ACHN (cell line): ENCODE measurements around the gene TSC22D4.

Experiments used
- DNase-seq: peaks from one replicate; pipeline ENCODE4 v3.0.0-alpha.2; 2015
- in situ Hi-C: cut with HindIII; loops from 2 replicates; pipeline ENCODE4 v1.10.0; 2017; ENCODE audit warnings: low sequenced_read_pairs, low pct_ligation_motif_present, low pct_unique_long_range_greater_than_20kb

The TSC22D4 gene

GRCh38 chr7:100433592-100434296, 45.3 kb downstream of the TSC22D4 start:
- DNase-seq, result no peak
- in situ Hi-C loops, result no loop called here

GRCh38 chr7:100433276-100433591, 45.8 kb downstream of the TSC22D4 start:
- in situ Hi-C loops, result no loop called here
- DNase-seq, result no peak

DNA sequence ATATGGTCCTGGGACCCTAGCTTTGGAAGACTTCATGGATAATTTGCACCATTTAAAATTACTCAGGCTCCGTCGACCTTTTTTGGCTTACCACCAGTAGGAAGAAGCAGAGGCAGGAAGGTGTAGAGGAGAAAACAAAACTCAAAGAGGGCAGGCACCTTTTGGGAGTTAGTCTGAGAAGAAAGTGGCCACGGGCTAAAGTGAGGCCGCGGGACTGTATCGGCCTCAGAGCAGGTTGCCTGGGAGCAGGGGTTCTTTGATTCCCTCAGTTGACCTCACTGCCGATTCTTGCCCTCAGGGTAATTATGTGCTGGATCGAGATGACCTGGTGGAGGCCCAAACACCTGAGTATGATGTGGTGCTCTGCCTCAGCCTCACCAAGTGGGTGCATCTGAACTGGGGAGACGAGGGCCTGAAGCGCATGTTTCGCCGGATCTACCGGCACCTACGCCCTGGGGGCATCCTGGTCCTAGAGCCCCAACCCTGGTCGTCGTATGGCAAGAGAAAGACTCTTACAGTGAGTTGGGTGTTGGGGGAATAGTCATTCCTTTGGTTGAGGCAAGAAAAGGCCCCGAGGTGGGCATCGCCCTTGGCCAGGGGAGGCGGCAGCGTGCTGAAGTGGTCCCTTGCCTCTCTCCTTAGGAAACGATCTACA, 46.3 kb downstream of the TSC22D4 start:
- in situ Hi-C loops, result no loop called here
- no peak for DNase-seq

- no peak for DNase-seq
- in situ Hi-C loops, result no loop called here
Measured at GRCh38 chr7:100432053-100432452, 47.0 kb downstream of the TSC22D4 start.

DNA sequence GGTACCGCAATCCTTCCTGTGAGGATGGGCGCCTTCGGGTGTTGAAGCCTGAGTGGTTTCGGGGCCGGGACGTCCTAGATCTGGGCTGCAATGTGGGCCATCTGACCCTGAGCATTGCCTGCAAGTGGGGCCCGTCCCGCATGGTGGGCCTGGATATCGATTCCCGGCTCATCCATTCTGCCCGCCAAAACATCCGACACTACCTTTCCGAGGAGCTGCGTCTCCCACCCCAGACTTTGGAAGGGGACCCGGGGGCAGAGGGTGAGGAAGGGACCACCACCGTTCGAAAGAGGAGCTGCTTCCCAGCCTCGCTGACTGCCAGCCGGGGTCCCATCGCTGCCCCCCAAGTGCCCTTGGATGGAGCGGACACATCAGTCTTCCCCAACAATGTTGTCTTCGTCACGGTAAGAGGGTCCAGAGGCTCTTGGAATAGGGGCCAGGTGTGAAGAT, 47.7 kb downstream of the TSC22D4 start:
- DNase-seq, result no peak
- in situ Hi-C loops, result no loop called here

- in situ Hi-C loops, result no loop called here
Measured at GRCh38 chr7:100430493-100431285, 48.3 kb downstream of the TSC22D4 start.

GRCh38 chr7:100429637-100430492, 49.1 kb downstream of the TSC22D4 start, which contains the start of gene MEPCE:
Gene MEPCE, plus strand, starts transcription at chr7:100429831. Its CDS starts 188 bp downstream, at chr7:100430019.
- in situ Hi-C loops, result no loop called here
- DNase-seq, result peak; percentile 100

More at GRCh38 chr7:100430493-100431285, 48.3 kb downstream of the TSC22D4 start:
- no peak for DNase-seq

GRCh38 chr7:100428967-100429636, 49.9 kb downstream of the TSC22D4 start:
- DNase-seq, result peak; percentile 100
- in situ Hi-C loops, result no loop called here

- in situ Hi-C loops, result no loop called here
Measured at GRCh38 chr7:100428199-100428966, 50.6 kb downstream of the TSC22D4 start, which contains the start of gene ZCWPW1. Gene ZCWPW1, minus strand, starts transcription at chr7:100428703. Its CDS starts 8,054 bp downstream, at chr7:100420649.

DNA sequence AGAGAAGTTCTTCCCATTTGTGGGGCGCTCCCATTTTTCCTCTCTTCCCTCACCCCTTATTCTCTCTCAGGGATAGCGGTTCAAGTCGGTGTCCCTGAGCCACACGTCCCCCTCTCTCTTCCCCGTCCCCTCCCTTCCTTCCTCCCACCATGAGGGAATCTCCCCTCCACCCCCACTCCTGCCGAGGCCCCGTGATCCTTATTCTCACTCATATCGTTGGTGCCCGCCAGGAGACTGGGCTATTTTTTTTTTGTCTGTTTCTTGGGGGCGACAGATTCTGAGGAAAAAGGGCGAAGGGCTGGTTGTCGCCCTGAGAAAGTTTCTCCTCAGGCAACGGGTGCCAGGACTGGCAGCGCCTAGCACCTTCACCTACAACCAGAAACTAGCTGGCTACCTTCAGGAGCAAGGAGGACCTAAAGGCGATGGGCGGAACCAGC, 51.2 kb downstream of the TSC22D4 start:
- in situ Hi-C loops, result no loop called here
- DNase-seq, result no peak

More at GRCh38 chr7:100428199-100428966, 50.6 kb downstream of the TSC22D4 start, which contains the start of gene ZCWPW1:
- DNase-seq, result peak; percentile 99

DNA sequence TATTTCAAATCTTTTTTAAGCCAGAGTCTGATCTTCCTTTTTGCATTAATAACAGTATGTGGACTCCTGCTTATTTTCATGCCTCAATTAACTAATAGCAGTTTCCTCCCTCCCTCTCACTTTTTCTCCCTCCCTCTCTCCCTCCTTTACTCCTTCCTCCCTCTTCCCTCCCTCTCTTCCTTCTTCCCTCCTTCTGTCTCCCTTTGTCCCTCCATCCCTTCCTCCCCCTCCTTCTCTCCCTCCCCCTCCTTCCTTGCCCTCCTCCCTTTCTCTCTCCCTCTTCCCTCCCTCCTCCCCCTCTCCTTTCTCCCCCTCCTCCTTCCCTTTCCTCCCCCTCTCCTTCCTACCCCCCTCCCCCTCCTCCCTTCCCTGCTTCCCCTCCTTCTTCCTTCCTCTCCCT, 52.5 kb downstream of the TSC22D4 start:
- in situ Hi-C loops, result no loop called here
- no peak for DNase-seq

- no peak for DNase-seq
- in situ Hi-C loops, result no loop called here
Measured at GRCh38 chr7:100425347-100425746, 53.7 kb downstream of the TSC22D4 start.

DNA sequence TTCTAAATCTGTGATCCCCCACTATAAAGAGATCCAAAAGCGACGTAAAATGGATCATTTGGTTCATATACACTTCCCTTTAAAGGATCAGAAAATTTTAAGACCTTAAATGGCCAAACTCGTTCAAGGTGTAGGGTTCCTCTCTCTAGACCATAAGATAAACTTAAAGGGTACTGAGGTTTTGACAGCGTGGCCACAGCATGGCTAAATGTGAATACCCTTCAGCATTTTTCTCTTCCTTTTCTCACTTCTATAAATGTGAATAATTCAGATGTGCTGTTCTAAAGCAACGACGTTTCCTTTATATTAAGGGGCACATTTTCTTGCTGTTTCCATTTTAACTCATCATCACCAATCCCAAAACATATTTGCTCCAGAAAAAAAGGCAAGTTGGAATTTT, 55.7 kb downstream of the TSC22D4 start:
- in situ Hi-C loops, result no loop called here
- DNase-seq, result no peak

DNA sequence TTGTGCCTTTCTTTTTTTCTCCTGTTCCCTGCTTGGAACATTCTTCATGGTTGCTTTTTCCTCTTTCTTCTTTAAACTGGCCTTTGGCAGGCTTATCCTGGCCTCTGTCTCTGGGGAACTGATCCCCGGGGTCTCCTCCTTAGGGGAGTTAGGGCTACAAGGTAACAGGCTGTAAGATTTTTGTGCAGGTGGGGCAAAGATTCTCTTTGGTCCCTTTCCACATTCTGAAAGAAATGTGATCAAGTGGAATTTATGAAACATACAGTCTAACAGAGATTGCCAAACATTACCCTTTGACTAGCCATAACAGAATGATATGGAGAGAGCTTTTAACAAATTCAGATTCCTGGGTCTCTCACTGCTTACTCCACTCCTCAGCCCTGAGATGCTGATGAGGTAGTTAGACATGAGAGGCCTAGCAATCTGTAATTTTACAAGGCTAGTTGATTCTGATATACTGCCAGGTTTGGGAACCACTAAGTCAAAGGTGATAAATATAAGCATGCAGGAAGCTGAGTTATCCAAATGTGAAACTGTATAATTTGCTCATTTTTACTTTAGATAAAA, 59.3 kb downstream of the TSC22D4 start:
- no peak for DNase-seq
- in situ Hi-C loops, result no loop called here

DNA sequence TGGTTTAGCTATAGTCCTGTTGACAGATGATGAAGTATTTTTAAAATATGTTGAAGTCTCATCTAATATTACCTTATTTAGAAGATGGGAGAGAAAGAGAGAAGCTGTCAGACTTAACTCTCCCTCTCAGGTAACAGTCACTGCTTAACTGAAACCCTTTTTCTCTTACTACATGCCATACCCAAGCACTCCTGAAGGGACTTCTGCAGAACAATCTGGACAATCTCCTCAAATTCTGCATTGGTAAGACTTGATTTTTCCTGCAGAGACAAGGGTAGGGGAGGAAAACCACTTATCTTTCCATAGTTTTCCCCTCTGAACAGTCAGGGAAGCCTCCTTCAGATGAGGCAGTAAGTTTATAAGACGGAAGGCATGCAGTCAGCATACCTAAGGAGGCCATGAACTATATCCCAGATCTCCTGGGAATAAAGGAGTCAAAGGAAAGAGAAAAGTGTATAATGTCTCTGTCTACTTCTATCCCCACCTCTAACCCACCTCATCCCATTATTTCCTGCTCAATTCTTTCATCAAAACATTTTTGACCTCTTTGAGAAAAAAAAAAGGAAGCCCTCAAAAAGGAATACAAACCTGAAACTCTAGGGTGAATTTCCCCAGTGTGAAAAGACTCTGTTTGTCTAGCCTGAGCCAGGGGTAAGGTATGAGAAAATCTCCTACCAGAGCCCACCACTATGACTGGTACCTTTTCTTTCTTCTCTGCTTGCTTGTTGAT, 59.9 kb downstream of the TSC22D4 start:
- DNase-seq, result no peak

More for the DNA sequence above, 59.9 kb downstream of the TSC22D4 start:
- in situ Hi-C loops, result no loop called here
